Measurements from ENCODE around the gene ITGB5.

Gene ITGB5

GRCh38 chr3:124831628-124832199, 55.5 kb downstream of the ITGB5 start:
- TF ChIP-seq CTCF (IDR thresholded peaks at IDR 0.05): no peak

GRCh38 chr3:124829819-124830554, 57.2 kb downstream of the ITGB5 start:
- TF ChIP-seq CTCF (IDR thresholded peaks at IDR 0.05): no peak

- no peak for TF ChIP-seq CTCF (IDR thresholded peaks at IDR 0.05)
Measured at GRCh38 chr3:124829178-124829818, 57.9 kb downstream of the ITGB5 start.

- TF ChIP-seq CTCF (IDR thresholded peaks at IDR 0.05): peak; percentile 12; the same call in 1 of the 2 replicates
Measured at GRCh38 chr3:124827476-124828206, 59.5 kb downstream of the ITGB5 start.

- TF ChIP-seq CTCF (IDR thresholded peaks at IDR 0.05): no peak
Measured at GRCh38 chr3:124826703-124827102, 60.5 kb downstream of the ITGB5 start.

- no peak for TF ChIP-seq CTCF (IDR thresholded peaks at IDR 0.05)
Measured at GRCh38 chr3:124824286-124824915, 62.8 kb downstream of the ITGB5 start.

GRCh38 chr3:124823648-124824047, 63.5 kb downstream of the ITGB5 start:
- no peak for TF ChIP-seq CTCF (IDR thresholded peaks at IDR 0.05)

All from LNCAP (cell line).